Keratinocyte (primary cell): ENCODE measurements around the gene ADAMTS17. TPM values are rescaled to one million over a fixed set of nuclear protein-coding genes. Genes with fewer than 3 reads are reported as not detected.

Experiments
- DNase-seq: peaks from one replicate; pipeline ENCODE4 v3.0.0-alpha.2; 2011; ENCODE audit warnings: low read depth, missing footprints, low spot score
- FAIRE-seq: peaks from 2 replicates; lab custom pipeline; 2011; peaks lifted over from hg19 to GRCh38; lab: Jason Lieb, UNC
- H2AFZ ChIP-seq: 2 replicates; pipeline ENCODE4 v1.6.0; 2012; ENCODE audit warnings: low read length, control low read depth, inconsistent platforms; ENCODE audit not compliant: control insufficient read depth
- H3K27ac ChIP-seq: 2 replicates; pipeline ENCODE4 v1.5.1; 2011; ENCODE audit warnings: low read length; ENCODE audit not compliant: control insufficient read depth, insufficient read depth
- H3K27me3 ChIP-seq: 3 replicates; pipeline ENCODE4 v1.6.0; 2011; ENCODE audit warnings: low read length; ENCODE audit not compliant: control insufficient read depth, insufficient read depth; ENCODE audit errors: extremely low read depth
- H3K36me3 ChIP-seq, 2 experiments: 2 replicates in 1 of 2; 3 replicates in 1 of 2; pipeline ENCODE4 v1.5.1; 2011; ENCODE audit warnings: low read length in 2 of 2, mild to moderate bottlenecking in 1 of 2; ENCODE audit not compliant: control insufficient read depth in 2 of 2, insufficient read depth in 2 of 2; ENCODE audit errors: extremely low read depth in 1 of 2
- H3K4me1 ChIP-seq: 3 replicates; pipeline ENCODE4 v1.5.1; 2011; ENCODE audit warnings: low read length; ENCODE audit not compliant: control insufficient read depth, insufficient read depth; ENCODE audit errors: extremely low read depth
- H3K4me2 ChIP-seq: 3 replicates; pipeline ENCODE4 v1.6.0; 2011; ENCODE audit warnings: low read depth, low read length; ENCODE audit not compliant: control insufficient read depth, insufficient read depth; ENCODE audit errors: extremely low read depth
- H3K4me3 ChIP-seq, 3 experiments: fragments of 200-600 bp in 1 of 3; sonication (generic) in 1 of 3; 2 replicates in 2 of 3; 3 replicates in 1 of 3; pipeline ENCODE4 v1.5.1; 2011 to 2016; ENCODE audit warnings: low read length in 3 of 3, mild to moderate bottlenecking in 3 of 3, control low read depth in 2 of 3, inconsistent platforms in 1 of 3, low read depth in 1 of 3, mixed read lengths in 1 of 3, mixed run types in 1 of 3, moderate library complexity in 1 of 3; ENCODE audit not compliant: control insufficient read depth in 2 of 3, insufficient read depth in 2 of 3; ENCODE audit errors: extremely low read depth in 1 of 3
- H3K79me2 ChIP-seq: 2 replicates; pipeline ENCODE4 v1.6.0; 2012; ENCODE audit warnings: low read length; ENCODE audit not compliant: control insufficient read depth, insufficient read depth
- H3K9ac ChIP-seq: 3 replicates; pipeline ENCODE4 v1.6.0; 2011; ENCODE audit warnings: low read length; ENCODE audit not compliant: control insufficient read depth, insufficient read depth; ENCODE audit errors: extremely low read depth
- H3K9me1 ChIP-seq: 3 replicates; pipeline ENCODE4 v1.6.0; 2011; ENCODE audit warnings: low read length; ENCODE audit not compliant: control insufficient read depth, insufficient read depth; ENCODE audit errors: extremely low read depth
- H3K9me3 ChIP-seq: 2 replicates; pipeline ENCODE4 v1.5.1; 2012; ENCODE audit warnings: low read depth, low read length; ENCODE audit not compliant: control insufficient read depth
- H4K20me1 ChIP-seq: 3 replicates; pipeline ENCODE4 v1.6.0; 2011; ENCODE audit warnings: low read length; ENCODE audit not compliant: control insufficient read depth, insufficient read depth; ENCODE audit errors: extremely low read depth
- CTCF ChIP-seq, 3 experiments: IDR thresholded peaks in 1 of 3; conservative IDR thresholded peaks in 1 of 3; optimal IDR thresholded peaks in 1 of 3; 2 replicates in 2 of 3; 3 replicates in 1 of 3; pipeline versions ENCODE3 to v1.5.1; 2011; ENCODE audit warnings: low read length in 3 of 3, mild to moderate bottlenecking in 3 of 3, moderate library complexity in 2 of 3, control low read depth in 1 of 3, inconsistent platforms in 1 of 3; ENCODE audit not compliant: insufficient read depth in 2 of 3; ENCODE audit errors: extremely low read depth in 1 of 3
- EZH2 ChIP-seq: IDR thresholded peaks from one replicate; pipeline ENCODE4 v1.6.1; 2012; ENCODE audit warnings: inconsistent platforms, mild to moderate bottlenecking, low read length, moderate library complexity
- dilution Hi-C: fragments of 300-500 bp; cut with MboI; formaldehyde crosslinking; loops from one replicate; pipeline ENCODE4 v1.7.0; 2020; ENCODE audit warnings: low sequenced_read_pairs; ENCODE audit not compliant: extremely low pct_ligation_motif_present
- polyA plus RNA-seq, 5 experiments: library from polyadenylated mRNA; depleted of rRNA in 3 of 5; stranded (reverse) in 3 of 5; stranded (forward) in 1 of 5; unstranded in 1 of 5; fragments of >200 nt; gene quantifications; 1 replicate in 1 of 5; 2 replicates in 3 of 5; 3 replicates in 1 of 5; pipeline versions ENCODE4 v1.2.1 to v1.2.3, GENCODE V29; 2011 to 2012; ENCODE audit warnings: missing spikeins in 2 of 5, low read depth in 1 of 5, low replicate concordance in 1 of 5

ADAMTS17 gene
- polyA plus RNA-seq, 1 donor (not counting 4 experiments of a cell fraction or from before 2014, with no cell fraction given), result 0.18 TPM

GRCh38 chr15:100291106-100291505 is 50.7 kb downstream of the ADAMTS17 start:
- no peaks in the 10 kb centered on the region for H4K20me1 ChIP-seq
- H2AFZ ChIP-seq, result no peak overlapping the region
- H3K27ac ChIP-seq, result no peak overlapping the region
- dilution Hi-C loops, result no loop called here
- peaks cover 29% of the 10 kb centered on the region for H3K27me3 ChIP-seq
- FAIRE-seq (peak; percentile 83), DNase-seq (peak; percentile 21)
- no peak overlapping the region for H3K4me2 ChIP-seq
- peaks cover 11% of the 10 kb centered on the region for H3K4me1 ChIP-seq
- H3K9me3 ChIP-seq, result peaks cover 6% of the 10 kb centered on the region
- H3K36me3 ChIP-seq, result no peaks in the 10 kb centered on the region
- no peak overlapping the region for H3K9ac ChIP-seq
- TF ChIP-seq CTCF (optimal IDR thresholded peaks at IDR 0.05 in 1 of 3, IDR thresholded peaks at IDR 0.05 in 1 of 3, conservative IDR thresholded peaks at IDR 0.05 in 1 of 3; ENCODE audit: extremely low read depth in 1 of 3, insufficient read depth in 2 of 3, low read length in 3 of 3), result no peak
- no peaks in the 10 kb centered on the region for H3K9me1 ChIP-seq
- H3K4me3 ChIP-seq, result no peak overlapping the region
- H3K79me2 ChIP-seq, result no peaks in the 10 kb centered on the region

- Histone ChIP-seq H3K9me1 (no peaks in the 10 kb centered on the region), H2AFZ (no peak overlapping the region), H4K20me1 (no peaks in the 10 kb centered on the region), H3K36me3 (no peaks in the 10 kb centered on the region), H3K79me2 (no peaks in the 10 kb centered on the region), H3K4me3 (no peak overlapping the region), H3K27ac (no peak overlapping the region), H3K27me3 (peaks cover 22% of the 10 kb centered on the region), H3K4me2 (no peak overlapping the region), H3K4me1 (peaks cover 22% of the 10 kb centered on the region), H3K9me3 (no peaks in the 10 kb centered on the region), H3K9ac (no peak overlapping the region)
- DNase-seq (no peak), FAIRE-seq (no peak)
- TF ChIP-seq CTCF (optimal IDR thresholded peaks at IDR 0.05 in 1 of 3, IDR thresholded peaks at IDR 0.05 in 1 of 3, conservative IDR thresholded peaks at IDR 0.05 in 1 of 3; ENCODE audit: extremely low read depth in 1 of 3, insufficient read depth in 2 of 3, low read length in 3 of 3), result no peak
- no peak for TF ChIP-seq EZH2
- dilution Hi-C loops, result no loop called here
These were observed 56.0 kb downstream of the ADAMTS17 start for GRCh38 chr15:100285641-100286295.
